ENCODE results near the gene OOEP. TPM values are rescaled to one million over a fixed set of nuclear protein-coding genes. Genes with fewer than 3 reads are reported as not detected.

The OOEP gene
- total RNA-seq, 1 donor from 2014 or later: not detected

DNA sequence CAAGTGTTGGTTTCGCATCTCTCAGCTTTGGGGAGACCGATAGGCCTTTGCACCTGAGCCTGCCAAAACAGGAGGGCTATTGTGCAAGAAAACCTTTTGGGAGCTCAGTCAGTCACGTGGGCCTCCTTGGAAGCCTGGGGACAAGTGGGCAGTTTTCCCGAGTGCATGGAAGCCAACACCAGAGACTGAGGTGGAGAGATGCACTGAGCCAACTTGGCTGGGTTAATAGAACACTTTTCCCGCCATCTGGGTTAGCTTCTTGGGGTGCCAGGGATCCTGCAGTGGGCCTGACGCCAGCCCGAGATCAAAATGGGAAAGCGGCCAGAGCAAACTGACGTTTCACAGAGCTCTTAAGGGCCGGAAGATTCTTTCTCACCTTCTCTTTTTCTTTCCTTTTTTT, 2.8 kb upstream of the OOEP start:
- Mint-ChIP-seq H3K4me1 (peaks cover 5% of the 10 kb centered on the region), H3K27ac (no peak overlapping the region), H3K9me3 (peaks cover 2% of the 10 kb centered on the region), H3K4me3 (no peak overlapping the region), H3K27me3 (ENCODE audit: insufficient read depth, low read depth) (no peaks in the 10 kb centered on the region), H3K36me3 (no peaks in the 10 kb centered on the region)
- Histone ChIP-seq H3K9ac (no peak overlapping the region), H3K27ac (no peak overlapping the region), H3K4me3 (no peak overlapping the region), H3K9me3 (ENCODE audit: low read depth) (no peaks in the 10 kb centered on the region), H4K20me1 (ENCODE audit: low read depth) (no peaks in the 10 kb centered on the region), H3K79me2 (ENCODE audit: low read depth) (no peaks in the 10 kb centered on the region), H3K4me2 (no peak overlapping the region), H3K36me3 (no peaks in the 10 kb centered on the region), H3K4me1 (no peaks in the 10 kb centered on the region), H3F3A (ENCODE audit: low read depth) (no peaks in the 10 kb centered on the region), H3K27me3 (no peaks in the 10 kb centered on the region), H2AFZ (replicated peaks) (no peak overlapping the region)
- DNase-seq (ENCODE audit: low spot score): no peak
- TF ChIP-seq CTCF (IDR thresholded peaks at IDR 0.05) (no peak), EZH2phosphoT487 (IDR thresholded peaks at IDR 0.05) (no peak), EZH2 (IDR thresholded peaks at IDR 0.05) (no peak)

- Mint-ChIP-seq H3K36me3 (no peaks in the 10 kb centered on the region), H3K27ac (no peak overlapping the region), H3K27me3 (ENCODE audit: insufficient read depth, low read depth) (no peaks in the 10 kb centered on the region), H3K4me3 (no peak overlapping the region), H3K9me3 (peaks cover 2% of the 10 kb centered on the region), H3K4me1 (peaks cover 5% of the 10 kb centered on the region)
- Histone ChIP-seq H3K4me1 (no peaks in the 10 kb centered on the region), H3K9me3 (ENCODE audit: low read depth) (no peaks in the 10 kb centered on the region), H3K9ac (no peak overlapping the region), H3K79me2 (ENCODE audit: low read depth) (no peaks in the 10 kb centered on the region), H3K36me3 (no peaks in the 10 kb centered on the region), H3K27ac (no peak overlapping the region), H2AFZ (replicated peaks) (no peak overlapping the region), H3K4me3 (no peak overlapping the region), H3K27me3 (no peaks in the 10 kb centered on the region), H4K20me1 (ENCODE audit: low read depth) (no peaks in the 10 kb centered on the region), H3K4me2 (no peak overlapping the region), H3F3A (ENCODE audit: low read depth) (no peaks in the 10 kb centered on the region)
- DNase-seq (ENCODE audit: low spot score): no peak
- TF ChIP-seq EZH2phosphoT487 (IDR thresholded peaks at IDR 0.05) (no peak), EZH2 (IDR thresholded peaks at IDR 0.05) (no peak)
Measured at GRCh38 chr6:73371984-73372383, 2.3 kb upstream of the OOEP start.

GRCh38 chr6:73369157-73369556, 540 bp downstream of the OOEP start:
- no peaks in the 10 kb centered on the region for H3K27me3 ChIP-seq
- H3K9me3 Mint-ChIP-seq: peaks cover 2% of the 10 kb centered on the region

More at GRCh38 chr6:73369157-73369556, 540 bp downstream of the OOEP start:
- H3K79me2 ChIP-seq (ENCODE audit: low read depth): no peaks in the 10 kb centered on the region
- H3K36me3 Mint-ChIP-seq: no peaks in the 10 kb centered on the region
- peaks cover 3% of the 10 kb centered on the region for H3K27me3 Mint-ChIP-seq (ENCODE audit: insufficient read depth, low read depth)
- H3K4me3 Mint-ChIP-seq: no peak overlapping the region
- H3K4me1 Mint-ChIP-seq: peaks cover 5% of the 10 kb centered on the region
- H3K4me2 ChIP-seq: no peak overlapping the region
- H3F3A ChIP-seq (ENCODE audit: low read depth): no peaks in the 10 kb centered on the region
- no peak overlapping the region for H3K4me3 ChIP-seq
- H3K4me1 ChIP-seq: no peaks in the 10 kb centered on the region
- no peaks in the 10 kb centered on the region for H3K36me3 ChIP-seq
- no peak overlapping the region for H3K9ac ChIP-seq
- H3K9me3 ChIP-seq (ENCODE audit: low read depth): no peaks in the 10 kb centered on the region
- no peak overlapping the region for H3K27ac Mint-ChIP-seq
- TF ChIP-seq CTCF (IDR thresholded peaks at IDR 0.05): no peak
- TF ChIP-seq EZH2 (IDR thresholded peaks at IDR 0.05): no peak
- no peak for TF ChIP-seq EZH2phosphoT487 (IDR thresholded peaks at IDR 0.05)
- no peak overlapping the region for H3K27ac ChIP-seq
- H4K20me1 ChIP-seq (ENCODE audit: low read depth): no peaks in the 10 kb centered on the region
- H2AFZ ChIP-seq (replicated peaks): no peak overlapping the region
- DNase-seq (ENCODE audit: low spot score): no peak
